Spleen (tissue), 7 donors: Measurements from ENCODE around the gene AKNA.

Experiments
- CTCF ChIP-seq, 11 experiments: fragments of 200-600 bp in 7 of 11; fragments of 450-650 bp in 4 of 11; sonication (generic) in 4 of 11; IDR thresholded peaks in 8 of 11; conservative IDR thresholded peaks in 3 of 11; 1 replicate in 7 of 11; 2 replicates in 4 of 11; pipeline versions ENCODE4 v1.4.0 to v1.8.0; 2016 to 2021; ENCODE audit warnings: antibody characterized with exemption in 11 of 11, inconsistent platforms in 4 of 11, mild to moderate bottlenecking in 1 of 11
- POLR2A ChIP-seq, 3 donors: fragments of 450-650 bp; IDR thresholded peaks; one replicate each; pipeline ENCODE4 v1.5.1; 2017; ENCODE audit warnings: antibody characterized with exemption in 3 of 3, mild to moderate bottlenecking in 1 of 3
- donor health status: DM: no; HTN: no; CAD: no; lungs with moderate emphysema.
- donor health status: DM: no; HTN: no; CAD: no.
- donor health status: DM: no; HTN: no; CAD: no.

- no peak for TF ChIP-seq CTCF (IDR thresholded peaks at IDR 0.05 in 8 of 11, conservative IDR thresholded peaks at IDR 0.05 in 3 of 11)
- TF ChIP-seq POLR2A (IDR thresholded peaks at IDR 0.05) = no peak
Observed at GRCh38 chr9:114294664-114295063, 93.1 kb downstream of the AKNA start.
